HEK293 (cell line): ENCODE measurements around the gene CNOT6L.

Experiments used
- FEZF1 ChIP-seq: fragments of 450-650 bp; formaldehyde crosslinking; IDR thresholded peaks from 2 replicates; pipeline ENCODE4 v1.5.1; 2016; ENCODE audit warnings: missing biosample characterization, missing genetic modification characterization
- GFI1B ChIP-seq: fragments of 450-650 bp; formaldehyde crosslinking; IDR thresholded peaks from 2 replicates; pipeline ENCODE4 v1.5.1; 2016; ENCODE audit warnings: missing biosample characterization, missing genetic modification characterization
- HOXA7 ChIP-seq: sonication (generic); formaldehyde crosslinking; IDR thresholded peaks from 2 replicates; pipeline ENCODE4 v1.8.1; 2022; ENCODE audit warnings: missing genetic modification reagents, borderline replicate concordance
- HOXC10 ChIP-seq: sonication (generic); formaldehyde crosslinking; IDR thresholded peaks from 2 replicates; pipeline ENCODE4 v1.8.1; 2023; ENCODE audit warnings: mild to moderate bottlenecking, missing genetic modification reagents
- OSR2 ChIP-seq: fragments of 450-650 bp; formaldehyde crosslinking; IDR thresholded peaks from 2 replicates; pipeline ENCODE4 v1.5.1; 2016; ENCODE audit warnings: missing biosample characterization, missing genetic modification characterization
- PRDM1 ChIP-seq: fragments of 450-650 bp; formaldehyde crosslinking; IDR thresholded peaks from 2 replicates; pipeline ENCODE4; 2016; ENCODE audit warnings: missing biosample characterization, missing genetic modification characterization
- REPIN1 ChIP-seq: fragments of 450-650 bp; formaldehyde crosslinking; IDR thresholded peaks from 2 replicates; pipeline ENCODE4 v1.5.1; 2017; ENCODE audit warnings: missing biosample characterization, missing genetic modification characterization, low read depth
- SCRT1 ChIP-seq: fragments of 450-650 bp; formaldehyde crosslinking; IDR thresholded peaks from 2 replicates; pipeline ENCODE4 v1.5.1; 2016; ENCODE audit warnings: missing biosample characterization, missing genetic modification characterization, borderline replicate concordance
- SETDB1 ChIP-seq: IDR thresholded peaks from one replicate; pipeline ENCODE4 v1.6.1; 2017; ENCODE audit warnings: mild to moderate bottlenecking, low read length, moderate library complexity, mixed read lengths; ENCODE audit not compliant: insufficient read length
- SP3 ChIP-seq: fragments of 450-650 bp; formaldehyde crosslinking; IDR thresholded peaks from 2 replicates; pipeline ENCODE4 v1.5.1; 2016; ENCODE audit warnings: missing biosample characterization, missing genetic modification characterization
- TRIM28 ChIP-seq: IDR thresholded peaks from 2 replicates; pipeline ENCODE4 v1.6.1; 2011; ENCODE audit warnings: low read length, control low read depth, borderline replicate concordance
- WT1 ChIP-seq: fragments of 450-650 bp; formaldehyde crosslinking; IDR thresholded peaks from 2 replicates; pipeline ENCODE4 v1.5.1; 2016; ENCODE audit warnings: missing biosample characterization, missing genetic modification characterization
- ZBTB48 ChIP-seq: fragments of 450-650 bp; formaldehyde crosslinking; IDR thresholded peaks from 2 replicates; pipeline ENCODE4 v1.5.1; 2016; ENCODE audit warnings: missing biosample characterization, missing genetic modification characterization
- ZNF132 ChIP-seq: fragments of 450-650 bp; formaldehyde crosslinking; IDR thresholded peaks from 2 replicates; pipeline ENCODE4 v1.5.1; 2017; ENCODE audit warnings: missing biosample characterization, missing genetic modification characterization, borderline replicate concordance
- ZNF292 ChIP-seq: fragments of 450-650 bp; formaldehyde crosslinking; IDR thresholded peaks from 2 replicates; pipeline ENCODE4 v1.5.1; 2016; ENCODE audit warnings: low read depth, missing biosample characterization, missing genetic modification characterization, borderline replicate concordance
- ZNF311 ChIP-seq: fragments of 450-650 bp; formaldehyde crosslinking; IDR thresholded peaks from 2 replicates; pipeline ENCODE4 v1.5.1; 2017; ENCODE audit warnings: missing biosample characterization, missing genetic modification characterization, borderline replicate concordance
- ZNF366 ChIP-seq: fragments of 450-650 bp; formaldehyde crosslinking; conservative IDR thresholded peaks from 2 replicates; pipeline ENCODE4 v1.5.1; 2016; ENCODE audit warnings: missing biosample characterization, missing genetic modification characterization
- ZNF561 ChIP-seq: fragments of 450-650 bp; IDR thresholded peaks from 2 replicates; pipeline ENCODE4 v1.5.1; 2018; ENCODE audit warnings: missing biosample characterization, missing genetic modification characterization, borderline replicate concordance
- ZNF785 ChIP-seq: fragments of 450-650 bp; formaldehyde crosslinking; IDR thresholded peaks from 2 replicates; pipeline ENCODE4 v1.5.1; 2016; ENCODE audit warnings: missing biosample characterization, missing genetic modification characterization
- ZNF830 ChIP-seq: fragments of 450-650 bp; IDR thresholded peaks from 2 replicates; pipeline ENCODE4 v1.5.0; 2018; ENCODE audit warnings: missing biosample characterization, missing genetic modification characterization, low read depth, mild to moderate bottlenecking, moderate library complexity
- ZSCAN23 ChIP-seq: fragments of 450-650 bp; formaldehyde crosslinking; IDR thresholded peaks from 2 replicates; pipeline ENCODE4 v1.5.1; 2016; ENCODE audit warnings: missing biosample characterization, missing genetic modification characterization
- ZSCAN30 ChIP-seq: fragments of 450-650 bp; IDR thresholded peaks from 2 replicates; pipeline ENCODE4 v1.5.1; 2018; ENCODE audit warnings: missing biosample characterization, mild to moderate bottlenecking, missing genetic modification characterization, moderate library complexity
- TF ChIP-seq, protein P1 (sequence below): fragments of 450-650 bp; formaldehyde crosslinking; IDR thresholded peaks from 2 replicates; pipeline ENCODE4 v1.5.1; 2016; ENCODE audit warnings: missing biosample characterization, missing genetic modification characterization
- TF ChIP-seq, protein P2 (sequence below): sonication (generic); formaldehyde crosslinking; IDR thresholded peaks from 2 replicates; pipeline ENCODE4 v1.8.1; 2022; ENCODE audit warnings: mild to moderate bottlenecking, moderate library complexity, missing genetic modification reagents
- TF ChIP-seq, protein P3 (sequence below): fragments of 450-650 bp; formaldehyde crosslinking; IDR thresholded peaks from 2 replicates; pipeline ENCODE4 v1.5.1; 2016; ENCODE audit warnings: missing biosample characterization, missing genetic modification characterization
- TF ChIP-seq, protein P4 (sequence below): fragments of 450-650 bp; formaldehyde crosslinking; IDR thresholded peaks from 2 replicates; pipeline ENCODE4 v1.5.1; 2016; ENCODE audit warnings: missing biosample characterization, missing genetic modification characterization, borderline replicate concordance
- TF ChIP-seq, protein P5 (sequence below): fragments of 450-650 bp; formaldehyde crosslinking; conservative IDR thresholded peaks from 2 replicates; pipeline ENCODE4 v1.5.1; 2016; ENCODE audit warnings: low read depth, missing biosample characterization, missing genetic modification characterization

The CNOT6L gene

DNA sequence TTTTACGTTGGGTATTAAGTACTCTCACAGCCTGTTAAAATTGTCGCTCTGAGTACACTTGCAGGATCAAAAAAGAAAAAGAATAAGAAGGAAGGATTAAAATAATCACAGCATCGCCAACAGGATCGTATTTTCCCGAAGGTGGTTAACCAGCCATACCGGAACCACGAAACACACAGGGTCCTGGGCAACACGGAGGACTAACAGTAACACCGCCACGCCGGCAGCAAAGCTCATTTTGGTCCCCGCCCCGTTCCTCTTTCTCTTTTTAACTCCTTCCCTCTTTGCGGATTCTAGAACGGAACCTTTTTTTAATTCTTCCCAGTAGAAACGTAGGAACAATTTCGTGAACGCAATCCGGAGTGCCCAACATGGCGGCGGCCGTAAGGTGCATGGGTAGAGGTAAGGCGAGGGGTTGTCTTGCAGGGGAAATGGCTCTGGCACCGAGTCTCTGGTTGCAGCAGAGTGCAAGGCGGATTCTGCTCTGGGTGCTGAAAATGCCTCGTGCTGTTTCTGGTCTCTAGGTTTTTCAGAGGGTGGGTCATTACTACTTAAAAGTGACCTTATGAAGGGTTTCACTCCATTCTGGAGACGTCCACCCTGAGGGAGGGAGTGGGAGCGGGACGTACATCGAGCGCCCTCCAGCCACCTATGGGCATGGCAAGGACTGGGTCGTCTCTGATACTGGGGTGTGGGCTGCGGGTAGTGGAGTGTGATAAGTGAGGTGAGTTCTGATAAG, 43.5 kb upstream of the CNOT6L start, which contains the start of gene MRPL1 (continued):
- TF ChIP-seq HOXA7 (CRISPR knock-in tag) = no peak
- peak; percentile 96 for TF ChIP-seq TRIM28
- TF ChIP-seq ZNF311 (tag by site-specific recombination) = no peak
- no peak for TF ChIP-seq GFI1B
- TF ChIP-seq ZNF292 (tag by site-specific recombination) = no peak
- TF ChIP-seq OSR2 (tag by site-specific recombination) = no peak
- TF ChIP-seq, protein P1, sequence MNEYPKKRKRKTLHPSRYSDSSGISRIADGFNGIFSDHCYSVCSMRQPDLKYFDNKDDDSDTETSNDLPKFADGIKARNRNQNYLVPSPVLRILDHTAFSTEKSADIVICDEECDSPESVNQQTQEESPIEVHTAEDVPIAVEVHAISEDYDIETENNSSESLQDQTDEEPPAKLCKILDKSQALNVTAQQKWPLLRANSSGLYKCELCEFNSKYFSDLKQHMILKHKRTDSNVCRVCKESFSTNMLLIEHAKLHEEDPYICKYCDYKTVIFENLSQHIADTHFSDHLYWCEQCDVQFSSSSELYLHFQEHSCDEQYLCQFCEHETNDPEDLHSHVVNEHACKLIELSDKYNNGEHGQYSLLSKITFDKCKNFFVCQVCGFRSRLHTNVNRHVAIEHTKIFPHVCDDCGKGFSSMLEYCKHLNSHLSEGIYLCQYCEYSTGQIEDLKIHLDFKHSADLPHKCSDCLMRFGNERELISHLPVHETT (tag by site-specific recombination) = peak; percentile 91
- TF ChIP-seq ZNF785 (tag by site-specific recombination) = peak; percentile 39; the same call in 1 of the 2 replicates
- no peak for TF ChIP-seq SCRT1
- peak; percentile 83 for TF ChIP-seq ZSCAN30 (tag by site-specific recombination)
- peak; percentile 5; the same call in 1 of the 2 replicates for TF ChIP-seq FEZF1 (tag by site-specific recombination)
- TF ChIP-seq, protein P2, sequence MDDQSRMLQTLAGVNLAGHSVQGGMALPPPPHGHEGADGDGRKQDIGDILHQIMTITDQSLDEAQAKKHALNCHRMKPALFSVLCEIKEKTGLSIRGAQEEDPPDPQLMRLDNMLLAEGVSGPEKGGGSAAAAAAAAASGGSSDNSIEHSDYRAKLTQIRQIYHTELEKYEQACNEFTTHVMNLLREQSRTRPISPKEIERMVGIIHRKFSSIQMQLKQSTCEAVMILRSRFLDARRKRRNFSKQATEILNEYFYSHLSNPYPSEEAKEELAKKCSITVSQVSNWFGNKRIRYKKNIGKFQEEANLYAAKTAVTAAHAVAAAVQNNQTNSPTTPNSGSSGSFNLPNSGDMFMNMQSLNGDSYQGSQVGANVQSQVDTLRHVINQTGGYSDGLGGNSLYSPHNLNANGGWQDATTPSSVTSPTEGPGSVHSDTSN (CRISPR knock-in tag) = no peak
- no peak for TF ChIP-seq WT1 (tag by site-specific recombination)
- no peak for TF ChIP-seq HOXC10
- no peak for TF ChIP-seq ZBTB48 (tag by site-specific recombination)
- no peak for TF ChIP-seq ZNF132 (tag by site-specific recombination)
- TF ChIP-seq, protein P3, sequence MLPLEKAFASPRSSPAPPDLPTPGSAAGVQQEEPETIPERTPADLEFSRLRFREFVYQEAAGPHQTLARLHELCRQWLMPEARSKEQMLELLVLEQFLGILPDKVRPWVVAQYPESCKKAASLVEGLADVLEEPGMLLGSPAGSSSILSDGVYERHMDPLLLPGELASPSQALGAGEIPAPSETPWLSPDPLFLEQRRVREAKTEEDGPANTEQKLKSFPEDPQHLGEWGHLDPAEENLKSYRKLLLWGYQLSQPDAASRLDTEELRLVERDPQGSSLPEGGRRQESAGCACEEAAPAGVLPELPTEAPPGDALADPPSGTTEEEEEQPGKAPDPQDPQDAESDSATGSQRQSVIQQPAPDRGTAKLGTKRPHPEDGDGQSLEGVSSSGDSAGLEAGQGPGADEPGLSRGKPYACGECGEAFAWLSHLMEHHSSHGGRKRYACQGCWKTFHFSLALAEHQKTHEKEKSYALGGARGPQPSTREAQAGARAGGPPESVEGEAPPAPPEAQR (tag by site-specific recombination) = no peak; the same call in 1 of the 2 replicates
- peak; percentile 72; the same call in 1 of the 2 replicates for TF ChIP-seq REPIN1
- TF ChIP-seq ZNF366 = peak; percentile 86
- TF ChIP-seq ZNF561 = 0 out of 2 replicates have a peak, but pooled peaks have one; percentile 23
- no peak; the same call in 1 of the 2 replicates for TF ChIP-seq PRDM1 (tag by site-specific recombination)
- no peak for TF ChIP-seq SETDB1
- TF ChIP-seq ZNF830 = no peak
- TF ChIP-seq, protein P4, sequence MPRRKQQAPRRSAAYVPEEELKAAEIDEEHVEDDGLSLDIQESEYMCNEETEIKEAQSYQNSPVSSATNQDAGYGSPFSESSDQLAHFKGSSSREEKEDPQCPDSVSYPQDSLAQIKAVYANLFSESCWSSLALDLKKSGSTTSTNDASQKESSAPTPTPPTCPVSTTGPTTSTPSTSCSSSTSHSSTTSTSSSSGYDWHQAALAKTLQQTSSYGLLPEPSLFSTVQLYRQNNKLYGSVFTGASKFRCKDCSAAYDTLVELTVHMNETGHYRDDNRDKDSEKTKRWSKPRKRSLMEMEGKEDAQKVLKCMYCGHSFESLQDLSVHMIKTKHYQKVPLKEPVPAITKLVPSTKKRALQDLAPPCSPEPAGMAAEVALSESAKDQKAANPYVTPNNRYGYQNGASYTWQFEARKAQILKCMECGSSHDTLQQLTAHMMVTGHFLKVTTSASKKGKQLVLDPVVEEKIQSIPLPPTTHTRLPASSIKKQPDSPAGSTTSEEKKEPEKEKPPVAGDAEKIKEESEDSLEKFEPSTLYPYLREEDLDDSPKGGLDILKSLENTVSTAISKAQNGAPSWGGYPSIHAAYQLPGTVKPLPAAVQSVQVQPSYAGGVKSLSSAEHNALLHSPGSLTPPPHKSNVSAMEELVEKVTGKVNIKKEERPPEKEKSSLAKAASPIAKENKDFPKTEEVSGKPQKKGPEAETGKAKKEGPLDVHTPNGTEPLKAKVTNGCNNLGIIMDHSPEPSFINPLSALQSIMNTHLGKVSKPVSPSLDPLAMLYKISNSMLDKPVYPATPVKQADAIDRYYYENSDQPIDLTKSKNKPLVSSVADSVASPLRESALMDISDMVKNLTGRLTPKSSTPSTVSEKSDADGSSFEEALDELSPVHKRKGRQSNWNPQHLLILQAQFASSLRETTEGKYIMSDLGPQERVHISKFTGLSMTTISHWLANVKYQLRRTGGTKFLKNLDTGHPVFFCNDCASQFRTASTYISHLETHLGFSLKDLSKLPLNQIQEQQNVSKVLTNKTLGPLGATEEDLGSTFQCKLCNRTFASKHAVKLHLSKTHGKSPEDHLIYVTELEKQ (tag by site-specific recombination) = no peak
- TF ChIP-seq ZSCAN23 (tag by site-specific recombination) = peak; percentile 40; the same call in 1 of the 2 replicates
- peak; percentile 82 for TF ChIP-seq SP3 (tag by site-specific recombination)
- TF ChIP-seq, protein P5, sequence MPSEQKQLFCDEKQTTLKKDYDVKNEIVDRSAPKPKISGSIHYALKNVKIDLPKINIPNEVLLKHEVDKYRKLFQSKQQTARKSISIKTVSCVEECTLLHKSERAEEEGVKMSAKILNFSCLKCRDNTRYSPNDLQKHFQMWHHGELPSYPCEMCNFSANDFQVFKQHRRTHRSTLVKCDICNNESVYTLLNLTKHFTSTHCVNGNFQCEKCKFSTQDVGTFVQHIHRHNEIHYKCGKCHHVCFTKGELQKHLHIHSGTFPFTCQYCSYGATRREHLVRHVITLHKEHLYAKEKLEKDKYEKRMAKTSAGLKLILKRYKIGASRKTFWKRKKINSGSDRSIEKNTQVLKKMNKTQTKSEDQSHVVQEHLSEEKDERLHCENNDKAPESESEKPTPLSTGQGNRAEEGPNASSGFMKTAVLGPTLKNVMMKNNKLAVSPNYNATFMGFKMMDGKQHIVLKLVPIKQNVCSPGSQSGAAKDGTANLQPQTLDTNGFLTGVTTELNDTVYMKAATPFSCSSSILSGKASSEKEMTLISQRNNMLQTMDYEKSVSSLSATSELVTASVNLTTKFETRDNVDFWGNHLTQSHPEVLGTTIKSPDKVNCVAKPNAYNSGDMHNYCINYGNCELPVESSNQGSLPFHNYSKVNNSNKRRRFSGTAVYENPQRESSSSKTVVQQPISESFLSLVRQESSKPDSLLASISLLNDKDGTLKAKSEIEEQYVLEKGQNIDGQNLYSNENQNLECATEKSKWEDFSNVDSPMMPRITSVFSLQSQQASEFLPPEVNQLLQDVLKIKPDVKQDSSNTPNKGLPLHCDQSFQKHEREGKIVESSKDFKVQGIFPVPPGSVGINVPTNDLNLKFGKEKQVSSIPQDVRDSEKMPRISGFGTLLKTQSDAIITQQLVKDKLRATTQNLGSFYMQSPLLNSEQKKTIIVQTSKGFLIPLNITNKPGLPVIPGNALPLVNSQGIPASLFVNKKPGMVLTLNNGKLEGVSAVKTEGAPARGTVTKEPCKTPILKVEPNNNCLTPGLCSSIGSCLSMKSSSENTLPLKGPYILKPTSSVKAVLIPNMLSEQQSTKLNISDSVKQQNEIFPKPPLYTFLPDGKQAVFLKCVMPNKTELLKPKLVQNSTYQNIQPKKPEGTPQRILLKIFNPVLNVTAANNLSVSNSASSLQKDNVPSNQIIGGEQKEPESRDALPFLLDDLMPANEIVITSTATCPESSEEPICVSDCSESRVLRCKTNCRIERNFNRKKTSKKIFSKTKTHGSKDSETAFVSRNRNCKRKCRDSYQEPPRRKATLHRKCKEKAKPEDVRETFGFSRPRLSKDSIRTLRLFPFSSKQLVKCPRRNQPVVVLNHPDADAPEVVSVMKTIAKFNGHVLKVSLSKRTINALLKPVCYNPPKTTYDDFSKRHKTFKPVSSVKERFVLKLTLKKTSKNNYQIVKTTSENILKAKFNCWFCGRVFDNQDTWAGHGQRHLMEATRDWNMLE = peak; percentile 76
